ENCODE results near the gene RET.

The RET gene

DNA sequence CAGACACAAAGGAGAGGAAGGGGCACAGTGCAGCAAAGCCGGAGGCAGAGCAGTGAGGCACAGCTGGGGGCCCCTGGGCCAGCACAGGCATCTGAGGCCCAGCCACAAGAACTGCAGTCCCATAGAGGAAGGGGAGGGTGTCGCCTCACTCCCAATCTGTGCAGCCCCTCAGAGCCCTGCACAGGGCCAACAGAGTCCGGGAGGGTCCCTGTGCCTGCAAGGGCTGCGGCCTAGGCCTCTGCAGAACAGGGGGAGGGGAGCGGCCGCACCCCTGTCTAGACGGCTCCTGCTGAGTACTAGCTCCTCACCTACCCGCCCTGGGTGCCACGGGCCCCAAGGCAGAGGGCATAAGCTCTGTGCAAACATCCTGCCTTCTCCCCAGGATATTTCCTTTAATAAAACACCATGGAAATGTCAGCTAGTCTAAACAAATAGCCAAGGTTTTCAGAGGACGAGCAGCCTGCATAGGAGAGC is 32.4 kb upstream of the RET start:
- in situ Hi-C loops (cut with MboI; ENCODE audit: low sequenced_read_pairs) = no loop called here

DNA sequence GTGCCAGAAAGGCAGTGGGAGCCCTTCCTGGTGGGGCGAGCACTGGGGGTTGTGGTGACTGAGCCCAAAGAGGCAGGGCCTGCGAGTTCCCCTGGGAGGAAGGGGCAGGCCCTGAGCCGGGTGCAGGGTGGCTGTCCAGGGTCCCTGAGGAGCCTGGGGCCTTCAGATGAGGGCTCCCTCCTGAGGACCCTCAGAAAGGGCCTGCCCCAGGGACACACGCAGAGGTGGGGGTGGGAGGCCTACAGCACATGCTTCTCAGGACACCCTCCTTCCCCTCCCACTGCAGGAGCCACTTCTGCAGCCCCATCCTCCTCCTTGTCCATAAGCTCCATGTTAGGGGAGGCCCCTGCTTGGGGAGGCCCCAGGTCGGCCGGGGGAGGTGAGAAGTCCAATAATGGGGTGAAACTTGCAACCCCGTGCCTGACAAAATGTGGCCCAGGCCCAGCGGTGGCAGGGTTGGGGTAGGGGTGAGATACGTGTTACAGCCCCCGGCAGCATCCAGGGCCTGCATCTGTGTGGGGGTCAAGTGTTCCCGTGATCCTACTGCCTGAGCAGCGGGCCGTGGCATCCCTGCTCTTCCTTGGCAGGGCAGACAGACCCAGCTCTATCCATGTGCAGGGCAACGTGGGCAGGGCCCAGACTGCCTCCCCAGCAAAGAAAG is 31.8 kb upstream of the RET start:
- in situ Hi-C loops (cut with MboI; ENCODE audit: low sequenced_read_pairs) = no loop called here

DNA sequence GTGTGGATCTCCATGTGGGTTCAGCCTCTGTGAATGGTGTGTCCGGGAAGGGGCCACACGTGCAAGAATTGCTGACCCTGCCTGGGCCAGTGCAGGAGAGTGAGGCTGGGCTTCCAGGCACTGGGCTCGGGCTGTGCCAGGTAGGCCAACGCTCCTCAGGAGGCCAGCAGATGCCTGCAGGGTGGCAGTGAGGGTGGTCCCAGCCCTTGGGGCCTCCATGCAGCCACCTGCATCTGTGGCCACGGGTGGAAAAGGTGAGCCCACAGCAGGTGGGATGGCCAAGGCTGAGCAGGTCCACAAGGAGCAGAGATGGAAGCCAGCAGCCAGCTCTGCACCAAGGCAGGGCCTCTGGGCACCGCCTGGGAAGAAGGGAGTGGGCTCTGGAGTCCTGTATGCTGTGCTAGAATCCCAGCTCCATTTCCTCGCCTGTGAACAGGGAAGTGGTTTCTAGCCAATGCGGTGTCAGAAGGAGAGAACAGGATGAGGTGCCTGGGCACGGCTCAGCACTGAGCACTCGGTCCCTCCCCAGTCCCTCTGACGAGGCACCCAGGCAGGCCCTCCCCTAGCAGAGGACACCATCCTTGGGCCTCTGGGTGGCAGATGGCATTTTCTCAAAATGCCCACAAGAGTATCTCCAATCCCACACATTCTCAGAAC is 31.1 kb upstream of the RET start:
- in situ Hi-C loops (cut with MboI; ENCODE audit: low sequenced_read_pairs) = no loop called here

GRCh38 chr10:43046288-43046991 is 30.4 kb upstream of the RET start:
- in situ Hi-C loops (cut with MboI; ENCODE audit: low sequenced_read_pairs) = no loop called here

- in situ Hi-C loops (cut with MboI; ENCODE audit: low sequenced_read_pairs) = no loop called here
Measured at GRCh38 chr10:43047288-43047970, 29.4 kb upstream of the RET start.

GRCh38 chr10:43048301-43049051 is 28.4 kb upstream of the RET start:
- in situ Hi-C loops (cut with MboI; ENCODE audit: low sequenced_read_pairs) = no loop called here

DNA sequence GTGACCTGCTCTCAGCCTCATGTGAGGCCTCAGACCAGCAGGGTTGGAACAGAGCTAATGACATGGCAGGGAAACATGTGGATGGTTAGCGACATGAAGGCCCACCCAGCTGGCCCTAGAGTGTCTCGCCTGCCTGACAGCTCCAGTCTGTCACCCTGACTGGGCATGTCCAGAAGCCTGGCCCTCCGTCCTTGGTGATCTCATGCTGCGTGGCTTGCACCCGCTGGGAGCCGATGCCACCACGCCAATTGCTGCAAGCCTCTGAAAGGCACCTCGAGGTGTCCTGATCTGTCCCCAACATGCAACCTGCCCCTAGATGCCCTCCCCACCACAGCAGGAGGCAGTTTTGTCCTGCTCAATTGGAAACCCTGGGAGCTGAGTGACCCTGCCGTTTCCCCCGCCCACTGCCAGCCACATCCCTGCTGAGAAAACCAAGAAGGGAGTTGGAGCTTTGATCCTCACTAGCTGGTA is 27.8 kb upstream of the RET start:
- in situ Hi-C loops (cut with MboI; ENCODE audit: low sequenced_read_pairs) = no loop called here

DNA sequence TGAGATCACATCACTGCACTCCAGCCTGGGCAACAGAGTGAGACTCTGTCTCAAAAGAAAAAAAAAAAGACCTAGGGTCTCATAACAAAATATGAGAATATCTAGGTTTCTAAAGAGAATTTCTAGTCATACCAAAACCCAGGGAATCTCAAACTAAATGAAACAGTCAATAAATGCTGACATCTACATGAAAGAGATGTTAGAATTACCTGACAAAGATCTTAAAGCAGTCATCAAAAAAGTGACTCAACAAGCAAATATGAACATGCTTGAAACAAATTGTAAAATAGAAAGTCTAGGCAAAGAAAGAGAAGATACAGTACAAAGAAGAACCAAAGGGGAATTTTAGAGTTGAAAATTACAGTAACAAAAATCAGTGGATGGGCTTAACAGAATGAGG is 26.9 kb upstream of the RET start:
- in situ Hi-C loops (cut with MboI; ENCODE audit: low sequenced_read_pairs) = no loop called here

GRCh38 chr10:43053825-43054224 is 23.0 kb upstream of the RET start:
- in situ Hi-C loops (cut with MboI; ENCODE audit: low sequenced_read_pairs) = no loop called here

DNA sequence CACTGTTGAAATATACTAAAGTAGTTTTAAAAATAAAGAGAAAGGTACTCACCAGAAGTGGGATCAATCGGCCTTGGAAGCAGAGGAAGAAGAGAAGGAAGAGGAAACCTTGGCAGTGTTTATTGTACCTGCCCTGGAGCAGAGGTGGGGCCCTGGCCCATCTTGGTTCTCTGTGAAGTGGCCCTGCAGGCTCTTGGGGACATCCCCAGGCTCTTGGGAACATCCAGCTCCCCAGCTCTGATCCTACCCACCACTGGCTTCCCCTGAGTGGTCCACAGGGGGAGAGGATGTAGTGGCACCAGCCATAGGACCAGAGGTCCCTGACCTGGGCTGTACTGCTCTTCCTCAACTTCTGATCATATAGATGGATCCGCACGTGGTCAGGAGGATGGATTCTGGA is 22.3 kb upstream of the RET start:
- in situ Hi-C loops (cut with MboI; ENCODE audit: low sequenced_read_pairs) = no loop called here

GRCh38 chr10:43055217-43055616 is 21.7 kb upstream of the RET start:
- in situ Hi-C loops (cut with MboI; ENCODE audit: low sequenced_read_pairs) = no loop called here

- in situ Hi-C loops (cut with MboI; ENCODE audit: low sequenced_read_pairs) = no loop called here
Measured at GRCh38 chr10:43055991-43056567, 20.8 kb upstream of the RET start.

DNA sequence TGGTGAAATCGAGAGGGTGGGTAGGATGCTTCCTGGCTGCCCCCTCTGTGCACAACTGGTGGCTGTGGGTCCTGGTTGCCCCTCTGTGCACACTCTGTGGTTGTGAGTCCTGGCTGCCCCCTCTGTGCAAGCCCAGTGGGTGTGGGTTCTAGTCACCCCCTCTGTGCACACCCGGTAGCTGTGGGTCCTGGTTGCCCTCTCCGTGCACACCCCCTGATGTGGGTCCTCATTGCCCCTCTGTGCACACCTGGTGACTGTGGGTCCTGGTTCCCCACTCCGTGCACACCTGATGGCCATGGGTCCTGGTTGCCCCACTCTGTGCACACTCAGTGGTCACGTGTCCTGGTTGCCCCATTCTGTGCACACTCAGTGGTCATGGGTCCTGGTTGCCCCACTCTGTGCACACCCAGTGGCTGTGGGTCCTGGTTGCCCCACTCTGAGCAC is 20.3 kb upstream of the RET start:
- in situ Hi-C loops (cut with MboI; ENCODE audit: low sequenced_read_pairs) = no loop called here

- in situ Hi-C loops (cut with MboI; ENCODE audit: low sequenced_read_pairs) = no loop called here
Measured at GRCh38 chr10:43057231-43057711, 19.6 kb upstream of the RET start.

GRCh38 chr10:43057831-43058340 is 19.0 kb upstream of the RET start:
- in situ Hi-C loops (cut with MboI; ENCODE audit: low sequenced_read_pairs) = no loop called here

- in situ Hi-C loops (cut with MboI; ENCODE audit: low sequenced_read_pairs) = no loop called here
Measured at GRCh38 chr10:43058716-43059335, 18.0 kb upstream of the RET start.

GRCh38 chr10:43059336-43059720 is 17.5 kb upstream of the RET start:
- in situ Hi-C loops (cut with MboI; ENCODE audit: low sequenced_read_pairs) = no loop called here

DNA sequence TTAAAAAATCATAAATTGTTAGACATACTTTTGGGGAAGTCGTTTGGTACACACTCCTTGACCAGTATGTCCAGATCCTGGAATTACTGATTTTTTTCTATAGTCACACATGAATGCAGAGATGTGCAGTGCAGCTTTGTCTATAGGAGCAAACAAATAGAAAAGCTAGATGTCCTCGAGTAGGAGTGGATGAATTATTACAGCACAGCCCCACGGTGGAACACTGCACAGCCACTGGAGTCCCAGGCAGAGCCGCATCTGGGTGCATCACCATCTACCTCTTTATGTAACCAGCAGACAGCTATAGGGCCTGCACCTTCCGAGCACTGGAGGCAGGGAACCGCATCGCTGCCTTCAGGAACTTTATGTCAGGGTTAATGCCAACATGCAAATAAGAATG is 17.0 kb upstream of the RET start:
- in situ Hi-C loops (cut with MboI; ENCODE audit: low sequenced_read_pairs) = no loop called here

- in situ Hi-C loops (cut with MboI; ENCODE audit: low sequenced_read_pairs) = no loop called here
Measured at GRCh38 chr10:43060291-43060690, 16.6 kb upstream of the RET start.

Data from HL-60/S4 treated with phorbol 12-myristate 13-acetate at 8.2 ng/mL for 4 days and 3 days (cell line).